Activated T-helper 1 cell treated with anti-CD3 and anti-CD28 coated beads, Interleukin-2, amount 50 U/mL, for 16 hours (primary cell): Measurements from ENCODE around the gene SALL2.

ENCODE experiments used
- DNase-seq, 2 donors: peaks; one replicate each; pipeline ENCODE4 v3.0.0-alpha.2; 2020; ENCODE audit warnings: low read depth in 1 of 2, low spot score in 1 of 2

SALL2 gene

GRCh38 chr14:21528381-21529348 lies 2.5 kb upstream of the SALL2 start:
- DNase-seq = no peak

GRCh38 chr14:21527318-21527679 lies 1.2 kb upstream of the SALL2 start:
- DNase-seq = no peak

DNA sequence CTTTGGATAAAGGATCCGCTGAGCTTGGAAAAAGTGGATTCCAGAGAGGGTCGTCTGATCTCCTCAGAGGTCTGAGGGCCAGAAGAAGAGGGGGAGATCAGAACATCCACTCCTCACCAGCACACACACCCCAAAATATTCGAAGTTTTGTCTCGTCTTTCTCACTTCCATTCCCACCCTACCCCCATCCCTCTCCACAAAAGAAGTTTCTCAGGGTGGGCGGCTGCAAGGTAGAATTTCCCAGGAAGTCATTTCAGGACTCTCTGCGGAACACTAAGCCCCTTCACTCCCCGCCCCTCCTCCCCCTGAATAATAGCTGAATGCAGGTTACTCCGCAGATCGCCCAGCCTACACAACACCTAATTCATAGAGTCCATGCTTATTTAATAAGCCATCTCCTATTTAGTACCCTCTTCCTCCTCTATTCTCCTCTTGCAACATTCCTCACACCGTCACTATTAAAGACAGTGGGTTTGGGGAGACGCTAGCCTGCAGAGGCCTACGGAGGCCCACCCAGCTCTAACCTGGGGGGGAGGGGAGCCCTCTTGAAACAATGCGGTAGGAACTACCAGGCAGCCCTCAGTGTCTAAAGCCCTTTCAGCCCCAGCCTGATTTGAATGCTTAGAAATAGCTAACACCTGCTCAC lies 649 bp upstream of the SALL2 start:
- DNase-seq = no peak

- DNase-seq = no peak
These were observed 580 bp downstream of the SALL2 start for GRCh38 chr14:21525571-21525961.

- no peak for DNase-seq
These were observed 1.3 kb downstream of the SALL2 start for GRCh38 chr14:21524575-21525490.

GRCh38 chr14:21523203-21523602 lies 2.9 kb downstream of the SALL2 start:
- no peak for DNase-seq

- no peak for DNase-seq
These were observed 4.6 kb downstream of the SALL2 start for GRCh38 chr14:21521501-21521900.

DNA sequence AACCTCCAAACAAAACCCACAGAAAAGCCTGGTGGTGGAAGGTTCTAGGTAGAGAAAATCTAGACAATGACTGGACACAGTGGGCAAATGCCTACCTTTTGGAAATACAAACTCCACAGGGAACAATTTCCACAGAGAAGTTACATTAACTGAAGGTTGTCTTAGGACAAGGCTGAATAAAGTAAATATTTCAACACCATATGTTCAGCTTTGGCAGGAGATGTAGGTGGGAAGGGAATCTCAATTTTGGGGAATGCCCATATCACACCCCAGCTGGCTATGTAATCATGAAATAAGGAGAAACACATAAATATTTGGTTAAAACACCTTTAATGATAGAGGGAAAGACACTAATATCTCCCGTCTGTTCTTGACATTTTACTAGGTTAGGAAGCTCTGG lies 5.4 kb downstream of the SALL2 start:
- no peak for DNase-seq

GRCh38 chr14:21518725-21519124 lies 7.4 kb downstream of the SALL2 start:
- no peak for DNase-seq

DNA sequence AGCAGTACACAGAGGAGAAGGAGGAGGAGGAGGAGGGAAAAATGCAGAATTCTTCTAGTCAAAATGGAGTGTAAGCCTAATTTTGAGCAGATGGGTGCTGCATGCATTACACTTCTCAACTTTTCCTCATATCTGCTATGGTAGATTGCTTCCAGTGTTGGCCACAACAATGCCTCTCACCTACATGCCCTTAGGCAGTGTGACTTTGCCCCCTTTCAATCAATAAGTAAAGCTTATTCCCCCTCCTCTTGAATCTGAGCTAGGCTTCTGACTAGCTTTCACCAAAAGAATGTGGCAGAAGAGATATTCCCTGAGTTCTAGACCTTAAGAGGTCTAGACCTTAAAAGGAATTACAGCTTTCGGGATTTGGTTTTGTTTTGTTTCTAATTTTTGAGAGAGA lies 11.8 kb downstream of the SALL2 start:
- no peak for DNase-seq

- DNase-seq = peak; percentile 83 to 86
These were observed 15.2 kb downstream of the SALL2 start, which contains the start of gene METTL3 for GRCh38 chr14:21510735-21511657. Gene METTL3 (minus strand): TSS chr14:21511340. CDS start chr14:21511223, 117 bp downstream.

- no peak for DNase-seq
These were observed 16.6 kb downstream of the SALL2 start for GRCh38 chr14:21509432-21510143.

DNA sequence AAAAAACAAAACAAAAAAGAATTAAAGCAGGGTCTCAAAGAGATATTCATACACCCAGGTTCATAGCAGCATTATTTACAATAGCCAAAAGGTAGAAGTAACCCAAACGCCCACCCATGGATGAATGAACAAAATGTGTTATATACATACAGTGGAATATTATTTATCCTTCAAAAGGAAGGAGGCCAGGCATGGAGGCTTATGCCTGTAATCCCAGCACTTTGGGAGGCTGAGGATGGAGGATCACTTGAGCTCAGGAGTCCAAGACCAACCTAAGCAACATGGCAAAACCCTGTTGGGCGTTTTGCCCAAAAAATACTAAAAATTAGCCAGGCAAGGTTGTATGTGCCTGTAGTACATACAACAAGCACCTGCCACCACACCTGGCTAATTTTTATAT lies 19.6 kb downstream of the SALL2 start:
- no peak for DNase-seq

DNA sequence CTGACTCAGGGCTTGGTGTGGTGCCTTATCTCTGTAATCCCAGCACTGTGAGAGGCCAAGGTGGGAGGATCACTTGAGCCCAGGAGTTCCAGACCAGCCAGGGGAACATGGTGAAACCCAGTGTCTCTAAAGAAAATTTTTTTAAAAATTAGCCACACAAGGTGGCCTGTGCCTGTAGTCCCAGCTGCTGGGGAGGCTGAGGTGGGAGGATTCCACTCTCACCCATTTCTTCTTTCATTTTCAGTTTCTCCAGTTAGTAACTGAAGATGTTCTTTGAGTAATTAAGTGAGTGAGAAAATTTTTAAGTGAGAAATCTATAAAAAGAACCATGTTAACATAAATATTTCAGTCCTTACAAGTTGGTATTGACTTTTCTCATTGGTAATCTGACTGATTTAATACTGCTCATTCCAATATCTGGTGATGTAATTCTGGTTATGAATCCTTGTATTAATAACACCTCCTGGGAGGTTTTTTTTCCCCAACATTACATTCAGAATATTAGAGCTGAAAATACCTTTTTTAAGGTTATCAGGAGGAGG lies 21.1 kb downstream of the SALL2 start:
- DNase-seq = no peak

GRCh38 chr14:21503376-21503775 lies 22.8 kb downstream of the SALL2 start:
- no peak for DNase-seq

GRCh38 chr14:21501568-21501967 lies 24.6 kb downstream of the SALL2 start:
- DNase-seq = no peak

DNA sequence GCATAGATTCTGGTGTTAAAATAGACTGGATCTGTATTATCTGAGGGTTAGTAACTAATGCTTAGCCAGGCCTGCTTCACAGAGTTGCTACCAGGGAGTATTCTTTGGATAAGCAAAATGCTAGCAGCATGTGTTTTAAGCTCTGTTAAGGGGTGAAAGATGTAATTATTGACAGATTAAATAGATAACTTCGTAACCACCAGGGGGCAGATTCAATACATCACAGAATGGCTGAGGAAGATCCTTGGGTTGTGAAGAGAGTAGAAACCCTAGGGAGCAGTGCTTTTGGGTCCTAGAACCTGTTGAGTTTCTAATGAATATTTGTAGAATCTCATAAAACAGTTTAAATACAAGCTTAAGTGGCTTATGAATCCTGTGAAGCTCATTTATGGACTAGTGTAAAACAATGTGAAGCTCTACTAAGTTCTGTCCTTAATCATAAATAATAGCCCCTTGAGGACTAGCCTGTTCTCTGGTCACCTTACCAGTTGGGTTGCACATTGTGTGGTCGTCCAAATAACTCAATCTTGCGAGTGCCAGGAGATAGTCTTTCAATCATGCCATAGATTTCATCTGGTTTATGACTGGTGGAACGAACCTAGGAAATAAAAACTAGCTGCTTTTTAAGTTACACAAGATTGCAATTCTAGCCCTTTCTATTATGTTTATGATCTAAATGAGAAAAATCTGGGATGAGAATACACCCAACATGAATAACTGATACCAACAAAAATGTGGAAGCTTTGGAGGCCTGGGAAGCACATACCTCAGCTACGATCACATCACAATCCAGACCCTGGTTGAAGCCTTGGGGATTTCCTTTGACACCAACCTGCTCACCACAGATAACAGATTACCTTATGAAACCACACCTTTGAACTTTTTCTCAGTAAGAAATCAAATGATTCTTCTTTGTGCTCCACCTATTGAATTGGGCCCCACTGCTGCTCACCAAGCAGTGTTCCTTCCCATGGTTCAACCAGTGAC lies 27.3 kb downstream of the SALL2 start:
- no peak for DNase-seq

- no peak for DNase-seq
These were observed 29.7 kb downstream of the SALL2 start for GRCh38 chr14:21496453-21496852.
